Measurements from ENCODE around the gene CHEK1.
"Not testable (repeated sequence)": the region's sequence is repeated elsewhere in the genome, so short reads cannot be mapped to it uniquely, and the experiment has no call there.

CHEK1 gene

DNA sequence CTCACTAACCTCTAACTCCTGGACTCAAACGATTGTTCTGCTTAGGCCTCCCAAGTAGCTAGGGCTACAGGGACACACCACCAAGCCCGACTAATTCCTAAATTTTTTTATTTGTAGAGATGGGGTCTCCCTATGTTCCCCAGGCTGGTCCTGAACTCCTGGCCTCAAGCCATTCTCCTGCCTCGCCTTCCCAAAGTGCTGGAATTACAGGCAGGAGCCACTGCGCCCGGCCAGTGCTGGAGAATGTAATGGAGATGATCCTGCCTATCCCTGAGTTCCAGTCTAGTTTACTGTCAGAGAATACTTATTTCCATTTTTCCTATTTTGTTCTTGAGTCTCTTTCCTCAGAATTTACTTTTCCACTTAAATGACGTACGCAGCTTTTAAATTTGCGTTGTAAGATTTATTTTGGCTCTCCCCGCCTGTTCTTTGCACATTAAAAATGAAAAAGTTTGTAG is at the start of gene CHEK1:
Gene CHEK1, plus strand, starts transcription at position 408 of the 458 bp plus-strand sequence. CDS start 1,606 bp downstream, outside the sequence.
- peak in 1 of 42 donors; percentile 2 for DNase-seq
- intact Hi-C loops (cut with DNase I) = loop anchor here (5.0 to 10.0 kb wide), 2 partner anchors 32 to 260 kb away; partner anchors contain the start of genes HYLS1 and STT3A

DNA sequence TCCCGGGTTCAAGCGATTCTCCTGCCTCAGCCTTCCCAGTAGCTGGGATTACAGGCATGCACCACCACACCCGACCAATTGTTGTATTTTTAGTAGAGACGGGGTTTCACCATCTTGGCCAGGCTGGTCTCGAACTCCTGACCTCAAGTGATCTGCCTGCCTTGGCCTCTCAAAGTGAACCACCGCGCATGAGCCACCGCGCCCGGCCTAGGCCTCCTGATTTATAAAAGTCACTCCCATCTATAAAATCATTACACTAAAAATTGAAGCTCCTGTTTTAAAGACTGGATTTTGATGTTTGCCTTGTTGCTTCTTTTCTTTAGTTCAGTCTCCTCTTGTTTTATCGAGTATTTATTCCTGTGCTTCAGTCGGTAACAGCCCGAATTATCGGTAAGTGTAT is 47.8 kb upstream of the CHEK1 start:
- DNase-seq = not testable (repeated sequence)
- intact Hi-C loops (cut with DNase I) = loop anchor here (10.0 kb wide), 1 partner anchor 142 kb away; no protein-coding TSS in a partner anchor

DNA sequence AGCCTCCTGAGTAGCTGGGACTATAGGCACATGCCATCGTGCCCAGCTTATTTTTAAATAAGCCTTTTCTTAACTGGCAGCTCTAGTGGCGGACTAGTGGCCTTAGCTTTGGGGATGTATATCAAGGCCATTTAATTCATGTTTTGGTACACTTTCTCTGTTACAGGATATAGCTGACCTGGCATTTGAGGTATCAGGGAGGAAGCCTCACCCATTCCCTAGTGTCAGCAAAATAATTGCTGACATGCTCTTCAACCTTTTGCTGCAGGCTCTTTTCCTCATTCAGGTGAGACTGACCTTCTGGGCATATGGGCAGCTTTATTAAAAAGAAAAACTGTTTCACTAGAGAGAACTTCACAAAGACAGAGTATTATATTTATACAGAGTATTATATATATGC is 46.2 kb upstream of the CHEK1 start:
- intact Hi-C loops (cut with DNase I) = loop anchor here (10.0 kb wide), 1 partner anchor 144 kb away; no protein-coding TSS in a partner anchor
- no peak for DNase-seq

DNA sequence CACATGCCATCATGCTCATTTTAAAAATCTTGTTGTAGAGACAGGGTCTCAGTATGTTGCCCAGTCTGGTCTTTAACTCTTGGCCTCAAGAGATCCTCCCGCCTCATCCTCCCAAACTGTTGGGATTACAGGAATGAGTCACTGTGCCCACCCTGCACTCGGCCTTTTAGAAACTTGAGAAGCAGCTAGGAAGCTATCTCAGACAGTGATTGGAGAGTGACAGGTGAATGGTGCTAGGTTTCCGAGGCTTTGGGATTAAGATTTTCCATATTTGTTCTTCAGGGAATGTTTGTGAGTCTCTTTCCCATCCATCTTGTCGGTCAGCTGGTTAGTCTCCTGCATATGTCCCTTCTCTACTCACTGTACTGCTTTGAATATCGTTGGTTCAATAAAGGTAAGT is 45.2 kb upstream of the CHEK1 start:
- no peak for DNase-seq
- intact Hi-C loops (cut with DNase I) = loop anchor here (10.0 kb wide), 1 partner anchor 145 kb away; no protein-coding TSS in a partner anchor

DNA sequence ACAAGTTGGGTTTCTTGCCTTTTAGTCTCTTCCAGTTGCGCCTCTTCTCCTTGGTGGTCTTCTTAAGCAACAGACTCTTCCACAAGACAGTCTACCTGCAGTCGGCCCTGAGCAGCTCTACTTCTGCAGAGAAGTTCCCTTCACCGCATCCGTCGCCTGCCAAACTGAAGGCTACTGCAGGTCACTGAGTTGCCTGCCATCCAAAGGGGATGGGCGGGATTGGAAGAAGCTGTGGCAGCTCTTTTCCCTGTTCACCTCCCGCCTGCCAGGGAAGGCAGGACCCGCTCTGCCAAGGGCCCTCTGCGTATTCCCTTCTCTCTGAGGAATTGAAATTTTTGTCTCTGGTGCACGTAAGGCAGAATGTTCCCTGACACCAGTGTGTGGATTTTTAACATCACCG is 41.5 kb upstream of the CHEK1 start:
- peak in 27 of 42 donors; percentile 5 to 73 (median 25) for DNase-seq
- intact Hi-C loops (cut with DNase I) = no loop called here

DNA sequence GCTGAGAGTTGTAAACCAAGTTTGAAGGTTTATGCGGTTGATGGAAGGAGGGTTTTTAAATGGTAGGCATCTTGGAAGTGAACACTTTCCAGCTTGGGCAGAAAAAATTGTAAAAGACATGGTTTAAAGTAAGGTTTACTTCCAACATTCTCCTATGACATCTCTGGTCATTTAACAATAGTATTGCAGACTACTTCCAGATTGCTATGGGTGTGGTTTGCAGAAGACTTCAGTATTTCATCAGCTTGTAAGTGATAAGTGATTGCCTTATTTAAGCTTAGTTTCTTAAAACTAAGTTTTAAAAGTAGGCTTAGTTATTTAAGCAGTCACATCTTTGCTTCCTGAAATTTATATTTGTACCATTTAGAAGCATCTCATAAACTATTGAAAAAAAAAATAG is 39.5 kb upstream of the CHEK1 start:
- no peak for DNase-seq
- intact Hi-C loops (cut with DNase I) = no loop called here

DNA sequence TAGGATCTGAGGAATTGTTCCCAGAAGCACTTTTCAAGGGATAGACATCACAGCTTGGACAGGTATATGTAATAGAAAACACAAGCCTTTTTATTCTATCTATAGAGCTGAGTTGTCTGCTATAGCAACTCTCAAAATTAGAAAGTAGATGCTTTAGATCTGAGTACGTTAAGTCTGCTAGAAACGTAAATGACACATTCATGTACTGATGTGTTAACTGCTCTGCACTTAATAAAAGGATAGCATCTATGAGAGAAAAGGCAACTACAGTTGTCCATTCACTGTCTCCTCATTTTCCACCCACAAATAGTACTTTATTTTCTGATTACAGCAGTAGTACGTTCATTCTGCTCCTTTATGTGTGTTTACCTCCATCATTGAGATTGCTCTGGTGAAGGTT is 38.3 kb upstream of the CHEK1 start:
- intact Hi-C loops (cut with DNase I) = no loop called here
- DNase-seq = no peak

DNA sequence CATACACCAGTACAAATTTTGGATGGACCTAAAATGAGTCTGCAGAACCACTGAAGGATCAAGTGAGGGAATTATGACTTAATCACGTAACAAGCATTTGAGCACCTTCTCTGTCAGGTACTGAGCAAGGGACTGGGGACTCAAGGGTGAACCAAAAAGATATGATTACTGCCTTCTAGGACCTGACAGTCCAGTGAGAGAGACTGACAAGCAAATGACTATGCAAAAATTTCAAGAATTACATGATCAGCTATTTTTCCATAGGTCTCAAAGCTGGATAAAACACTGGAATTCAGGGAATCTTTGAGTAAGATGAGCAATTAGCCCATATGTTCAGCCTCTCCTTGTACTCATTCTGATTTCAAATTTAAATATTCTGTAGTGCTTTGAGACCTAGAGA is 37.5 kb upstream of the CHEK1 start:
- no peak for DNase-seq
- intact Hi-C loops (cut with DNase I) = no loop called here

DNA sequence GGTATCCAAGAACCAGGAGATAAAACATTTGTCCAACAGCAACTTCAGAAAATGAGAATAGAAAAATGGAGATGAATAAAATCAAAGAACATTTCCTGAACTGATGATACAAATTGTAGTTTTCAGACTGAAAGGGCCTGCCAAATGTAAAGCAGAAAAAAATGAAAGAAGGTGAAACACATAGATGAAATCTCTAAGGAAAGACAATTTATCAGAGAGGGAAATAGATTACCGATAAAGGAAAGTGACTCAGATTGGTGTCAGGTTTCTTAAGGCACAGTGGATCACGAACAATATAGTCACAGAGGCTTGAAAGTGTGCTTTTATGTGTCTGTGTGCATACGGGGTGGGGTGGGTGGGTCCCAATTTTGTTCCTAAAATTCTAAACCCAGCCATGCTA is 36.5 kb upstream of the CHEK1 start:
- DNase-seq = no peak
- intact Hi-C loops (cut with DNase I) = no loop called here

DNA sequence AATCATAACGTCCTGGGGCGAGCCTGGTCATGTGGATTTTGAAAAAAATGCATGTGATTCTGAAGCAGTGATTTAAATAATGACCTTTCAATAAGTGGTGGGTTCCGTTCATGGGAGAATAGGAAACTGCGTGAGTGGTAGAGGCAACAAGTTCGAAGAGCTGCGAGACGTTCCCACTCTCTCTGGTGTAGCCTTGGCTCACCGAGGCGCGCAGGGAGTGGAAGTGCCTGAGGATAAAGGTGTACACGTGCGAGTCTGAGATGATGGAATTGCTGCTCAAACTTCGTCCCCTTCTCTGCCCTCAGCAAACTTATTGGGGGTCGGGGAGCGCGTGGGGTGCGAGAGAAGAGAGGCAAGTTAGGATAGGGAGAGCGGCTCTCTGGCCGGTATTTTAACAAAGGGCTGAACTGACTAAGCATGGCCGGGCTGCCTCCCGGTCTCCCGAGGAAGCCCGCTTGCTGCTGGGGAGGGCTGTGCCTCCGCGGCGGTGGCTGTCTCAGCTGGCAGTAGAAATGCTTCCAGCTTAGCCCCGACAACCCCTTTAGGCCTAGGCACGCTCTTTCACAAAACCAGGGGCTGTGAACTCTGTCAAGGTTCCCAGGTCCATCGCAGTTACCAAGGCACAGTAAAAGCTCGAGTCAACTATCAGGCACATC is 33.2 kb upstream of the CHEK1 start:
- intact Hi-C loops (cut with DNase I) = loop anchor here (5.0 to 10.0 kb wide), 2 partner anchors 36 to 97 kb away; partner anchors contain the start of genes CHEK1 and FEZ1
- DNase-seq = peak in 36 of 42 donors; percentile 19 to 73 (median 44)

DNA sequence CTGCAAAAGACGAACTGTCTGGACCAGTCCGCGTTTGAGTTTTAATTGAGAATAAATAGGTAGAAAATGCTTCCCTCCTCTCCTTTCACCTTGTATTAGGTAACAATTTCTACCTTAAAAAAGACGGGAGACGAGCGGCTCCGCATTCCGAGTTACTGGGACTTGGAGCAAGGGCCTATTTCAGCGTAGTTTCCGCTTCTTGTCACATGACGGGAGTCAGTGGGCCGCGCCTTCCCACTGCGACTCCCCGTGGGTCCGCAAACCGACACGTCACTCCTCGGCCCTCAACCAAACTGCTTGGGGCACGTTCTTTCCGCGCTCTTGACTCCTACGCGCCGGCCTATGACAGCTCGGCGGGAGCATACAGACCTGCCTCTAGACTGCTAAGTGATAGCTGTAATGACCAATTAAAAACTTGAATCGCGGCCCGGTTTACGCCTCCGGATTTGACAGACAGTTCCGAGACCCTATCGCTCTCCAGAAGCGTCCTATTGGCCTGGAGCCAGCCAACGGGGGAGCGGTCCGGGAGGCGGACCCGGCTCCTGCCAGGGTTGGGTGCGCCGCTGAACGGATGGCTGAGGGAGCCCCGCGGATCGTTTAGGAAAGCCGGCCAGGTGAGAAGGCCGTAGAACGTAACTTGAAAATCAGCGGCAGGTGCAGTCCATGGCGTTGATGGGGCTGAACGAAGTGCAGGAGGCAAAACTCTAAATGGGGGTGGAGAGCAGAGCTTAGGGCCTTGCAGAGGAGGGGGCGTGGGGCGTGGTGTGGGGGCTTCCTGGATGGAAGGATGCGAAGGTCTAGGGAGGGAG is 32.5 kb upstream of the CHEK1 start, which contains the start of gene STT3A:
Gene STT3A, plus strand, starts transcription at position 548 of the 809 bp plus-strand sequence. CDS start 3,064 bp downstream, outside the sequence.
- peak; percentile 96 to 100 (median 100) for DNase-seq
- intact Hi-C loops (cut with DNase I) = loop anchor here (5.0 to 10.0 kb wide), 2 partner anchors 35 to 98 kb away; partner anchors contain the start of genes CHEK1 and FEZ1

DNA sequence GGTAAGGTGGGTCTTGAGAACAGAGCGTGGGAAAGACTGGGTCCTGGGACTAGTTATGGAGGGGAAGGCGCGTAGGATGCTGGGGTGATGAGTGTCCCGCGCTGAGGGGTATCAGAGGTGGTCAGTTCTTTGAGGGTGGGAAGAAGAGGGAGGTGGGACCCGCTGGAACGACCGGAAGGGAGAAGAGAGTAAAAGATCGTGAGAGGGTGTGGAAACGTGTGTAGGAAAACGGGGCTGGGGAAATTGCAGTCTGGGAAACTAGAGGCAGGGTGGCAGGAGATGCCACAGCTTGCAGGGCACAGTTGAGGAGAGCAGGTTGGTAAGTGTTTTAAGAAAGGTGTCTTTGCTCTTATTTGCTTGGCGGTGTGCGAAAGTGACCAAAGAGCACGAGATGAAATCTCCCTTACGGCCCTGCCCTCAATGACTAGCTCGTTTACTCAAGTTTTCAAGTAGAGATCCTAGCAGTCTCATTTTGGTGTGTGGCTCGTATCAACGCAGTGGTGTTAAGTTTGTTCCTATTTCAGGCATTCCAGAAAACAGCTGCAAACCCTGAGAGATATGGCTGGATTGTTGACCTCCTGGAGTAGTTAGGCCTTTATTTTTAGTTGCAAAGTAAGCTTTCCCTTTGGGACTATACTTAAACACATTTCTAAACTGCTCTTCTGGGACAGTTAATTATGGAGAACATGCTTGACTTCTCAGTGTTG is 31.7 kb upstream of the CHEK1 start:
- peak in 4 of 42 donors; percentile 5 to 41 (median 13) for DNase-seq
- intact Hi-C loops (cut with DNase I) = loop anchor here (5.0 to 10.0 kb wide), 2 partner anchors 34 to 98 kb away; partner anchors contain the start of genes CHEK1 and FEZ1

DNA sequence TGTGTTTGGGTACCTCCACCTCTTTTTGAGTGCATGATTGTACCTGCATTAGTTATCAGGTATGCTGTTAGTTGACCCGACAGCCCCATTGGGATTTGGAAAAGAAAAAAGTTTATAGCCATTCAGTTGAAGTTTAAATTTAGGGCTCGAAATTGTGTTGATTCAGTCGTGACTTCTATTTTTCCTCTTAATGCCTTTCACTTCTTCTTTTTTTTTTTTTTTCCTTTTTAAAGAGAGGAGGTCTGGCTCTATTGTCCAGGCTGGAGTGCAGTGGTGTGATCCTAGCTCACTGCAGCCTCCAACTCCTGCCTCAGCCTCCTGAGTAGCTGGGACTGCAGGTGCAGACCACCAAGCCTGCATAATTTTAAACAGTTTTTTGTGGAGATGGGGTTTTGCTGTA is 30.0 kb upstream of the CHEK1 start:
- DNase-seq = no peak
- intact Hi-C loops (cut with DNase I) = loop anchor here (5.0 to 10.0 kb wide), 2 partner anchors 32 to 100 kb away; partner anchors contain the start of genes CHEK1 and FEZ1

DNA sequence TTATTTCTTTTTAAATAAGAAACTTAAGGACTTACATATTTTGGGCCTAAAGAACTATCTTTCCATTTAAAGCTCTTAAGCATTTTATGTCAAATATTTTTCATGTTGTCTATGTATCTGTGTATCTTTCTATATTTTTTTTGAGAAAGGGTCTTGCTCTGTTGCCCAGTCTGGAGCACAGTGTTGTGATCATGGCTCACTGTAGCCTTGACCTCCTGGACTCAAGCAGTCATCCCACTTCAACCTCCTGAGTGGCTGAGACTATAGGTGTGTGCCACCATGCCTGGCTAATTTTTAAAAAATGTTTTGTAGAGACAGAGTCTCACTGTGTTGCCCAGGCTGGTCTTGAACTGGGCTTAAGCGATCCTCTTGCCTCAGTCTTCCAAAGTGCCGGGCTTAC is 24.3 kb upstream of the CHEK1 start:
- DNase-seq = no peak
- intact Hi-C loops (cut with DNase I) = no loop called here

DNA sequence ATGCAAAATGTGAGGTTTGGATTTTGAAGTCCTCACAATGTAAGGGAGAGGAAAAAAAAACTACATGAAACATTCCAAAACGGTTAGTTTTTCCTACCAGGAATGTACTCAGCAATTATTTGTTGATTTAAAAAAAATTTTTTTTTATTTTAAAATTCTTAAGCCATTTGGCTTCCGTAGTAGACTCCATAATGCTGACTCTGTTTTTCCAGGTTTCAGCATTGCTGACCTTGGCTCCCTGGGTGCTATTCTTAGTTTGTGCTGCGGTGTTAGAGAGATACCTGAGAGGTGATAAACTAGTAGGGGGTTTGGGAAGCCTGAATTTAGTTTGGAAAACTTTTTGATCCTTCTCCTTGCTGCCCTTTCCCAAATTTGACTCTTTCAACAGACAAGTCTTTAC is 21.8 kb upstream of the CHEK1 start:
- intact Hi-C loops (cut with DNase I) = no loop called here
- DNase-seq = no peak

DNA sequence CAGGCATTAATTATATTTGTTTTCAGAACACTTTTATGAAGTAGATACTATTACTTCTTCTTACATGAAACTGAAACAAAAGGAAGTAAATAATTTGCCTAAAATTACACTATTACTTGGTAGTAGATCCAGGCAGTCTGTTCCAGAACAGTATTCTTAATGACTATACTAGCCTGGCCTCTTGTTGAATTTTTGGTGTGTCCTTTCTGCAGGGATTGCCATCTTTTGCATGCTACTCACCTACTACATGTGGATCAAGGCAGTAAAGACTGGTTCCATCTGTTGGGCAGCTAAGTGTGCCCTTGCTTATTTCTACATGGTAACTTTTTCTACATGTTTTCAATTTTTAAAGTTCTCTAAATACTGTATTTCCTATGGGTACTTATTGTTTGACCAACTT is 19.5 kb upstream of the CHEK1 start:
- DNase-seq = no peak
- intact Hi-C loops (cut with DNase I) = no loop called here

DNA sequence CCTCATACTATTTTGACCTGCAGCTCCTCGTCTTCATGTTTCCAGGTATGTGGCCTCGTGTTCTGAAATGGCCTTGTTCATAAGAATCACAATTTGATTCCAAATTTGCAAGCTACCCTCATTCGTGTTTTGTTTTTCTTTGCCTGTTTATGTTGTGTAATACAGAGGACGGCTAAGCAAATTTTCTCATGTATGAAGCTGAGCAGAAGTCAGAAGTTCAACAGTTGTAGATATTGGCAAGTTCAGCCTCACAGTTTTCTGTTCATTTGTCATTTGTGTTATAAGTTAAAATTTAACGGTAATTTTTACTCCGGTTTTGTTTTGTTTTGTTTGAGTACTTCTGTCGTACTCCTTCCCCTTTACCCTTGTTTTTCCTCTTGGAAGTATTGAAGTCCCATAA is 15.4 kb upstream of the CHEK1 start:
- intact Hi-C loops (cut with DNase I) = no loop called here
- DNase-seq = no peak

DNA sequence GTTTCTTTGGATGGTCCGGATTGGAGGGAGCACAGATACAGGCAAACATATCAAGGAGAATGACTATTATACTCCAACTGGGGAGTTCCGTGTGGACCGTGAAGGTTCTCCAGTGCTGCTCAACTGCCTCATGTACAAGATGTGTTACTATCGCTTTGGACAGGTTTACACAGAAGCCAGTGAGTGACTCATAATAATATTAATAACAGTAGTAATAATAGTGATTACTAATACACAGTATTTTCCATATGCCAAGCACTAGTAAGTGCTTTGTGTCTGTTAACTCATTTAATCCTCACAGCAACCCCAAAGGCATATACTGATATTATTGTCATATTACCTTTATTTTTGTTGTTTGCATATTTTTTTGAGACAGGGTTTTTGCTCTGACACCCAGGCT is 6.6 kb upstream of the CHEK1 start:
- intact Hi-C loops (cut with DNase I) = no loop called here
- no peak for DNase-seq

DNA sequence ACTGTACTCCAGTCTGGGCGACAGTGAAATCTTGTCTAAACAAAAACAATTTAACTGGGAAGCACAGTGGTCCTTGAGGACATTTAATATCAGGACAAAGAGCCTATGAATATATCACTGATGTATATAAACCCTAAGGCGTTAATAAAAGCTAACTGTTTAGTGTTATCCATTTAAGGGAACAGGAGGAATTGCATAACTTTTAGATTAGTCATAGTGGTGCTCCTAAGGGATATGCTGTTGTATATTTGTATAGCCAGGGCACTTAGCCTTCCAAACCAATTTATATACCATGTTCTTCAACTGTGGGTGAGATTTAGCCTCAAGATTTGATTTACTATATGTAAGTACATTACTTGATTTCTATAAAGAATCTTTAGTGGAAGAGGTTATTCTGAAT is 3.0 kb upstream of the CHEK1 start:
- intact Hi-C loops (cut with DNase I) = loop anchor here (10.0 kb wide), 1 partner anchor 263 kb away; the partner anchor contains the start of gene HYLS1
- no peak for DNase-seq

All from head of caudate nucleus (tissue), 42 donors.